K562 (cell line): ENCODE measurements around the gene KLHL22. TPM values are rescaled to one million over a fixed set of nuclear protein-coding genes. Genes with fewer than 3 reads are reported as not detected.

Experiments used
- ATAC-seq: fragments of 200-7000 bp; cut with Tn5 transposase; 3 replicates; pipeline ENCODE4 v1.9.1; 2020; ENCODE audit warnings: moderate library complexity
- BruUV-seq: library from RNA; stranded (reverse); fragments of 400-500 nt; replicated peaks from 2 replicates; lab custom pipeline; 2021; lab: Mats Ljungman, UMichigan
- CTCF ChIA-PET: fragments of 300-600 bp; formaldehyde crosslinking; extraction: SDS; loops from one replicate; lab custom pipeline; 2021; ENCODE audit warnings: low intra/inter-chr PET ratio; lab: Yijun Ruan, JAX
- POLR2A ChIA-PET: fragments of 300-600, 350-650 bp; sonication (Branson Sonifier 250); formaldehyde crosslinking; extraction: SDS; loops from one replicate; lab custom pipeline; 2021; ENCODE audit warnings: antibody characterized with exemption, inconsistent platforms; lab: Yijun Ruan, JAX
- DNase-seq, 4 experiments: peaks; one replicate each; pipeline versions ENCODE4 v3.0.0 to v3.0.0-alpha.2; 2011 to 2018; ENCODE audit warnings: low spot score in 3 of 4, mixed read lengths in 3 of 4; ENCODE audit errors: extremely low read depth in 1 of 4
- FAIRE-seq: peaks from 2 replicates; lab custom pipeline; 2011; peaks lifted over from hg19 to GRCh38; lab: Jason Lieb, UNC
- H2AFZ ChIP-seq: 2 replicates; pipeline ENCODE4 v1.6.0; 2011; ENCODE audit warnings: low read depth, low read length, control low read depth, inconsistent platforms
- H3K27ac ChIP-seq: fragments of 200-600 bp; 3 replicates; pipeline ENCODE4 v1.8.0; 2011; ENCODE audit warnings: low read depth, mild to moderate bottlenecking, control low read depth, inconsistent platforms, low read length, moderate library complexity, mixed read lengths; ENCODE audit errors: extremely low read depth
- H3K27me3 ChIP-seq, 2 experiments: fragments of 300-600 bp in 1 of 2; 2 replicates in 1 of 2; 3 replicates in 1 of 2; pipeline versions ENCODE4 v1.6.0 to v1.8.0; 2011; ENCODE audit warnings: inconsistent platforms in 2 of 2, low read length in 2 of 2, mild to moderate bottlenecking in 1 of 2, mixed read lengths in 1 of 2, moderate library complexity in 1 of 2; ENCODE audit not compliant: control insufficient read depth in 2 of 2, insufficient read depth in 2 of 2
- H3K36me3 ChIP-seq: fragments of 300-600 bp; 3 replicates; pipeline ENCODE4 v1.8.0; 2011; ENCODE audit warnings: mild to moderate bottlenecking, low read length, inconsistent platforms; ENCODE audit not compliant: control insufficient read depth, insufficient read depth
- H3K4me1 ChIP-seq, 2 experiments: fragments of 200-600 bp in 1 of 2; replicated peaks in 1 of 2; 2 replicates in 1 of 2; 3 replicates in 1 of 2; pipeline versions ENCODE4 v1.5.1 to v1.8.0; 2011; ENCODE audit warnings: inconsistent platforms in 2 of 2, low read length in 2 of 2, mild to moderate bottlenecking in 1 of 2, mixed read lengths in 1 of 2, moderate library complexity in 1 of 2; ENCODE audit not compliant: control insufficient read depth in 2 of 2, insufficient read depth in 2 of 2
- H3K4me2 ChIP-seq: 2 replicates; pipeline ENCODE4 v1.6.1; 2011; ENCODE audit warnings: low read length, control low read depth, inconsistent platforms, mixed read lengths; ENCODE audit not compliant: insufficient read depth
- H3K4me3 ChIP-seq: fragments of 200-600 bp; sonication (generic), shearing (Covaris generic); 2 replicates; pipeline ENCODE4 v1.5.1; 2016; ENCODE audit warnings: control low read depth, inconsistent platforms
- H3K79me2 ChIP-seq: fragments of 200-600 bp; 3 replicates; pipeline ENCODE4 v1.8.0; 2011; ENCODE audit warnings: low read length, inconsistent platforms; ENCODE audit not compliant: control insufficient read depth, insufficient read depth
- H3K9ac ChIP-seq, 2 experiments: 2 replicates each; pipeline versions ENCODE4 v1.6.0 to v1.6.1; 2011; ENCODE audit warnings: low read depth in 2 of 2, low read length in 2 of 2, control low read depth in 1 of 2, inconsistent platforms in 1 of 2, mild to moderate bottlenecking in 1 of 2, mixed read lengths in 1 of 2; ENCODE audit not compliant: insufficient read depth in 1 of 2
- H3K9me1 ChIP-seq: one replicate; pipeline ENCODE4 v1.6.0; 2011; ENCODE audit warnings: inconsistent platforms, mild to moderate bottlenecking, low read length, moderate library complexity; ENCODE audit not compliant: control insufficient read depth, insufficient read depth
- H3K9me3 ChIP-seq: replicated peaks from 2 replicates; pipeline ENCODE4 v1.5.1; 2011; ENCODE audit warnings: low read depth, low read length, inconsistent platforms; ENCODE audit not compliant: control insufficient read depth, insufficient read depth
- H4K20me1 ChIP-seq: replicated peaks from 2 replicates; pipeline ENCODE4 v1.6.1; 2011; ENCODE audit warnings: low read length, inconsistent platforms, mixed read lengths; ENCODE audit not compliant: control insufficient read depth, insufficient read depth
- ATF1 ChIP-seq, 2 experiments: fragments of 450-650 bp in 1 of 2; IDR thresholded peaks; 2 replicates each; pipeline ENCODE4 v1.6.1; 2016; ENCODE audit warnings: missing compliant biosample characterization in 1 of 2, missing genetic modification characterization in 1 of 2
- HOMEZ ChIP-seq: fragments of 250-450 bp; sonication (Bioruptor Pico); IDR thresholded peaks from 2 replicates; pipeline ENCODE4 v1.4.0; 2020; ENCODE audit warnings: mild to moderate bottlenecking, moderate library complexity
- JUN ChIP-seq, 2 experiments: sonication (generic) in 1 of 2; formaldehyde crosslinking in 1 of 2; IDR thresholded peaks; 2 replicates each; pipeline versions ENCODE4 v1.6.1 to v1.8.0; 2012 to 2022; ENCODE audit warnings: borderline replicate concordance in 2 of 2, mild to moderate bottlenecking in 2 of 2, improper control_type of control experiment in 1 of 2, low read depth in 1 of 2, low read length in 1 of 2, missing genetic modification reagents in 1 of 2
- RBM39 ChIP-seq: fragments of 200-400 bp; formaldehyde crosslinking; optimal IDR thresholded peaks from 2 replicates; pipeline ENCODE3; 2018; ENCODE audit warnings: low read depth, low read length
- RERE ChIP-seq: sonication (generic); formaldehyde crosslinking; IDR thresholded peaks from 2 replicates; pipeline ENCODE4 v1.8.0; 2023; ENCODE audit warnings: missing genetic modification reagents, mild to moderate bottlenecking, borderline replicate concordance
- SLC30A9 ChIP-seq: fragments of 250-450 bp; sonication (Bioruptor Pico); IDR thresholded peaks from 2 replicates; pipeline ENCODE4 v1.8.0; 2022; ENCODE audit warnings: mild to moderate bottlenecking, moderate library complexity
- USF1 ChIP-seq: sonication (generic); formaldehyde crosslinking; IDR thresholded peaks from 2 replicates; pipeline ENCODE4 v1.9.0; 2022; ENCODE audit warnings: mild to moderate bottlenecking, missing genetic modification reagents
- ZNF830 ChIP-seq: fragments of 250-450 bp; sonication (Bioruptor Pico); IDR thresholded peaks from 2 replicates; pipeline ENCODE4 v1.5.0; 2021; ENCODE audit warnings: mild to moderate bottlenecking
- WGBS: fragments of 100-300 bp; shearing (Covaris generic); methylation state at CpG from one replicate; pipeline ENCODE4 v1.1.6; 2016; ENCODE audit warnings: low coverage, mixed read lengths; ENCODE audit not compliant: insufficient coverage; ENCODE audit errors: missing lambda C conversion rate; 5-methylcytosine and 5-hydroxymethylcytosine counted together
- in situ Hi-C: fragments of 300-500 bp; cut with MboI; formaldehyde crosslinking; loops from 4 replicates; pipeline ENCODE4 v1.15.0; 2018; ENCODE audit warnings: inconsistent platforms, mixed read lengths
- intact Hi-C: fragments of 100-400 bp; cut with micrococcal nuclease; formaldehyde crosslinking; loops from 2 replicates; pipeline ENCODE4 v1.14.2; 2022
- polyA plus RNA-seq, 8 experiments: library from polyadenylated mRNA; depleted of rRNA in 4 of 8; stranded (reverse) in 5 of 8; unstranded in 3 of 8; fragments of >200 nt; fragmentation: Nextera tagmentation in 2 of 8; fragmentation: Illumina TruSeq in 1 of 8; extraction: Ambion mirVana in 2 of 8; extraction: Trizol in 1 of 8; gene quantifications; 2 replicates each; pipeline versions ENCODE4 v1.2.1 to v1.2.3, GENCODE V29; 2011 to 2014; ENCODE audit warnings: inconsistent platforms in 1 of 8, missing spikeins in 1 of 8
- total RNA-seq, 7 experiments: library from RNA; depleted of rRNA in 6 of 7; stranded (reverse); fragments of >200 nt in 6 of 7; fragmentation: Illumina TruSeq in 2 of 7; extraction: Trizol in 2 of 7; gene quantifications; 2 replicates each; pipeline versions ENCODE4 v1.2.1 to v1.2.3, GENCODE V29; 2011 to 2021; ENCODE audit warnings: low replicate concordance in 1 of 7
- TF ChIP-seq, protein P1 (sequence below): fragments of 450-650 bp; IDR thresholded peaks from 2 replicates; pipeline ENCODE4 v1.6.1; 2016; ENCODE audit warnings: borderline replicate concordance

The KLHL22 gene
- total and polyA plus RNA-seq, 9 of the 15 experiments (the other 6 are each of a cell fraction or from before 2014, with no cell fraction given), result 1.3 to 25.6 (median 15.2) TPM

DNA sequence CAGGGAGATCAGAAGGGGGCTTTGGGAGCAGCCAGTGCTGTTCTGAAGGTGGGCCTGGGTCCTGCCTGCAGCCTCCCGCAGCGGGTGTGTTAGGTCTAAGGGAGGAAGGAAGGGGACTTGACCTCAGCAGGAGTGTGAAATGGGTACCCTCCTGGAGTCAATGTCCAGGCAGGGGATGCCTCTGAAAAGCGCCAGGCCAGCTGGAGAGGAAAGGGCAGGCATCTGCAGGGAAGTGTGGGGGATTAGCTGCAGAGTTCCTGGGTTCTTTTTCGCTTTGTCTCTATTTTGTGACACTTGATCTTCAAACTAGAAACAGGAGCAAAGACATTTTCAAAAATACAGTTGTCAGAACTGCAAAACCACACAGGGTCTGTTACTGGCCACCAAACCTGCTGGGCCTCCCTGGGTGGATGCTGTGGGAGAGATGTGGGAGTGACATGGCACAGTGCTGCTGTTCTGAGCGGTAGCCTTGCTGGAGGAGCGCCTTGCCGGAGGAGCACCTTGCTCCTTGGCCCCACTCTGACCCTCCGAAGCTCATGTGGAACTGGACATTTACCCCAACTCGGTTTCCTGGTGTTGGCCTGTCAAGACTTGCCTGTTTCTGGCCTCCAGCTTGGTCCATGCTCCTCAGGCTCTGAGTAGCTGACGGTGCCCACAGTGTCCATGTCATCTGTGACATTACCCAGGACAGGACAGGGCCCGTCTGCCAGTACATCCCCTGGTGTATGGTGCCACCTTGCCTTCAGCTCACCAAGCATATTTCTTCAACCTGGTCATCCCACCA lies 37.7 kb upstream of the KLHL22 start:
- no peaks in the 10 kb centered on the region for H3K9me3 ChIP-seq
- peaks cover 0 to 47% of the 10 kb centered on the region in 2 experiments; a peak in 2 of 5 replicates for H3K4me1 ChIP-seq
- DNase-seq, result no peak
- peaks cover 90% of the 10 kb centered on the region for H3K79me2 ChIP-seq
- POLR2A ChIA-PET, result interaction anchor here (0.6 to 68.9 kb wide), 7 partner anchors 13 to 168 kb away, joined by 3 to 1693 read pairs (median 4); partner anchors contain the start of gene MED15
- no peaks in the 10 kb centered on the region for H3K27me3 ChIP-seq
- WGBS, result 88% methylated on average over 11 of the region's 11 CpGs
- peaks cover 31% of the 10 kb centered on the region for H3K9me1 ChIP-seq
- in situ Hi-C loops, result no loop called here
- peaks cover 73% of the 10 kb centered on the region for H4K20me1 ChIP-seq
- FAIRE-seq, result no peak
- H3K4me2 ChIP-seq, result no peak overlapping the region
- CTCF ChIA-PET, result interaction anchor here (0.7 kb wide), 1 partner anchor 140 kb away, joined by 3 read pairs; no protein-coding TSS in a partner anchor
- peak; percentile 8; the same call in 2 of the 3 replicates for ATAC-seq
- H2AFZ ChIP-seq, result no peak overlapping the region
- peaks cover 80% of the 10 kb centered on the region for H3K36me3 ChIP-seq
- BruUV-seq, result no TSS peak
- H3K9ac ChIP-seq, result peak overlapping the region in 1 of 2 experiments; percentile 65; a peak in 2 of 4 replicates
- intact Hi-C loops, result no loop called here
- no peak overlapping the region for H3K4me3 ChIP-seq
- H3K27ac ChIP-seq, result no peak overlapping the region
- TF ChIP-seq JUN (IDR thresholded peaks at IDR 0.05; ENCODE audit: borderline replicate concordance, low read depth, low read length) (no peak), JUN (CRISPR knock-in tag; IDR thresholded peaks at IDR 0.05; ENCODE audit: borderline replicate concordance) (peak; percentile 78; the same call in 1 of the 2 replicates), ZNF830 (CRISPR knock-in tag) (no peak), RBM39 (no peak), ATF1 (CRISPR knock-in tag; IDR thresholded peaks at IDR 0.05) (0 out of 2 replicates have a peak, but pooled peaks have one; percentile 1), ATF1 (tag; IDR thresholded peaks at IDR 0.05) (no peak), USF1 (CRISPR knock-in tag) (peak; percentile 42; the same call in 1 of the 2 replicates), SLC30A9 (CRISPR knock-in tag) (no peak), HOMEZ (no peak), RERE (no peak)
- TF ChIP-seq, protein P1, sequence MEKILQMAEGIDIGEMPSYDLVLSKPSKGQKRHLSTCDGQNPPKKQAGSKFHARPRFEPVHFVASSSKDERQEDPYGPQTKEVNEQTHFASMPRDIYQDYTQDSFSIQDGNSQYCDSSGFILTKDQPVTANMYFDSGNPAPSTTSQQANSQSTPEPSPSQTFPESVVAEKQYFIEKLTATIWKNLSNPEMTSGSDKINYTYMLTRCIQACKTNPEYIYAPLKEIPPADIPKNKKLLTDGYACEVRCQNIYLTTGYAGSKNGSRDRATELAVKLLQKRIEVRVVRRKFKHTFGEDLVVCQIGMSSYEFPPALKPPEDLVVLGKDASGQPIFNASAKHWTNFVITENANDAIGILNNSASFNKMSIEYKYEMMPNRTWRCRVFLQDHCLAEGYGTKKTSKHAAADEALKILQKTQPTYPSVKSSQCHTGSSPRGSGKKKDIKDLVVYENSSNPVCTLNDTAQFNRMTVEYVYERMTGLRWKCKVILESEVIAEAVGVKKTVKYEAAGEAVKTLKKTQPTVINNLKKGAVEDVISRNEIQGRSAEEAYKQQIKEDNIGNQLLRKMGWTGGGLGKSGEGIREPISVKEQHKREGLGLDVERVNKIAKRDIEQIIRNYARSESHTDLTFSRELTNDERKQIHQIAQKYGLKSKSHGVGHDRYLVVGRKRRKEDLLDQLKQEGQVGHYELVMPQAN, result no peak
